Osteoblast (primary cell): ENCODE data around the gene CD38. TPM values are rescaled to one million over a fixed set of nuclear protein-coding genes. Genes with fewer than 3 reads are reported as not detected.

Experiments
- DNase-seq: peaks from one replicate; pipeline ENCODE4 v3.0.0; 2011; ENCODE audit warnings: low spot score, mixed read lengths; ENCODE audit not compliant: insufficient read length; ENCODE audit errors: missing footprints
- H2AFZ ChIP-seq: 2 replicates; pipeline ENCODE4 v1.6.0; 2011; ENCODE audit warnings: mild to moderate bottlenecking, low read length
- H3K27ac ChIP-seq: 2 replicates; pipeline ENCODE4 v1.5.1; 2011; ENCODE audit warnings: mild to moderate bottlenecking, low read depth, low read length, moderate library complexity
- H3K27me3 ChIP-seq: 2 replicates; pipeline ENCODE4 v1.6.0; 2012; ENCODE audit warnings: mild to moderate bottlenecking, control low read depth, inconsistent platforms, low read length, moderate library complexity; ENCODE audit not compliant: insufficient read depth
- H3K36me3 ChIP-seq: 2 replicates; pipeline ENCODE4 v1.5.1; 2011; ENCODE audit warnings: mild to moderate bottlenecking, low read length, control low read depth, moderate library complexity; ENCODE audit not compliant: insufficient read depth
- H3K4me1 ChIP-seq: 2 replicates; pipeline ENCODE4 v1.5.1; 2011; ENCODE audit warnings: mild to moderate bottlenecking, low read length, control low read depth, moderate library complexity; ENCODE audit not compliant: insufficient read depth
- H3K4me2 ChIP-seq: 2 replicates; pipeline ENCODE4 v1.6.0; 2011; ENCODE audit warnings: mild to moderate bottlenecking, low read length; ENCODE audit not compliant: insufficient read depth
- H3K4me3 ChIP-seq: fragments of 200-600 bp; sonication (generic); 3 replicates; pipeline ENCODE4 v1.5.1; 2012; ENCODE audit warnings: mild to moderate bottlenecking, low read length, inconsistent platforms; ENCODE audit not compliant: insufficient read depth
- H3K79me2 ChIP-seq: 2 replicates; pipeline ENCODE4 v1.6.0; 2012; ENCODE audit warnings: mild to moderate bottlenecking, low read length, control low read depth, inconsistent platforms; ENCODE audit not compliant: insufficient read depth
- H3K9me3 ChIP-seq: 2 replicates; pipeline ENCODE4 v1.5.1; 2011; ENCODE audit warnings: low read depth, low read length, control low read depth
- H4K20me1 ChIP-seq: 2 replicates; pipeline ENCODE4 v1.6.0; 2012; ENCODE audit warnings: mild to moderate bottlenecking, low read length, control low read depth; ENCODE audit not compliant: insufficient read depth
- CTCF ChIP-seq: IDR thresholded peaks from 2 replicates; pipeline ENCODE4 v1.5.1; 2011; ENCODE audit warnings: mild to moderate bottlenecking, low read depth, low read length, moderate library complexity; ENCODE audit errors: extremely low read depth
- total RNA-seq: library from RNA; depleted of rRNA; stranded (reverse); fragments of >200 nt; gene quantifications from 2 replicates; pipeline ENCODE4 v1.2.3, GENCODE V29; 2012

Gene CD38
- total RNA-seq, 1 donor: under 0.01 TPM

DNA sequence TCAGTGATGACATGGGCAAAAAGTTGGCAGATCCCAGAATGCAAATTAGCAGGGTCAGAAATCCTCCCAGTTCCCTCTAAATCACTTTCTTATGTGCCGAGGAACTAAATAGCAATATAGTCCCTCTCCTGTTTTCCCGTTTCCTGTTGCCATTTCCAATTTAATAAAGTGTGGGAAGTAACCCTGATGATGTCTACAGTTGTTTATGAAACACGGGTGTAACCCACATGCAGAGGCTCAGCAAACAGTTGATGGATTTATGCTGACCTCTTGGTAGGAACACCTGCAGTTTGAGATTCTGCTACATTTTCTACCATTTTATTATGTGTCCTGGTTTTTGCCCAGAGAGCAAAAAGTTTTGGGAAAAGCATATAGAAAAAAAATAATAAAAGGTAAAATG lies 103.7 kb downstream of the CD38 start:
- no peak overlapping the region for H3K4me3 ChIP-seq
- no peaks in the 10 kb centered on the region for H3K4me1 ChIP-seq
- peaks cover 35% of the 10 kb centered on the region for H3K27me3 ChIP-seq
- H3K27ac ChIP-seq: no peak overlapping the region
- no peaks in the 10 kb centered on the region for H3K79me2 ChIP-seq
- H3K9me3 ChIP-seq: no peaks in the 10 kb centered on the region
- H4K20me1 ChIP-seq: no peaks in the 10 kb centered on the region
- no peak for DNase-seq
- TF ChIP-seq CTCF: no peak
- H3K36me3 ChIP-seq: no peaks in the 10 kb centered on the region
- H3K4me2 ChIP-seq: no peak overlapping the region
- H2AFZ ChIP-seq: no peak overlapping the region

DNA sequence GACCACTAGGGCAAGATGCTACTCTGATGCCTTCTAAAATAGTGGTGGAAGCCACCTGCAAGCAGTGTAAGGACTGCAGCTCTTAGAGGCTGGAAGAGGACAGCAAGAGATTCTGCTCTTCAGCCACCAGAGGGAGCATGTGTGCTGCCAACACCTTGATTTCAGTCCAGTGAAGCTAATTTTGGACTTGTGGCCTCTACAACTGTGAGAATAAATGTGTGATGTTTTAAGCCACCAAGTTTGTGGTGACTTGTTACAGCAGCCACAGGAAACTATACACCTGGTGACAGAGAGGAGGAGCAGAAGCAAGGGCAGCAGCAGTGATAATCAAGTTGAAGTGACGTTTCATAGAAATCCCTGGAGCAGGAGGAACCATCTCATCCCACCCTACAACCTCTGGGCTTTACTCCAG lies 104.6 kb downstream of the CD38 start:
- H2AFZ ChIP-seq: no peak overlapping the region
- peak; percentile 95 for TF ChIP-seq CTCF
- no peaks in the 10 kb centered on the region for H3K79me2 ChIP-seq
- no peak overlapping the region for H3K4me2 ChIP-seq
- H3K27ac ChIP-seq: no peak overlapping the region
- H3K4me1 ChIP-seq: no peaks in the 10 kb centered on the region
- H3K4me3 ChIP-seq: no peak overlapping the region
- no peaks in the 10 kb centered on the region for H3K36me3 ChIP-seq
- DNase-seq: no peak
- no peaks in the 10 kb centered on the region for H3K9me3 ChIP-seq
- peaks cover 37% of the 10 kb centered on the region for H3K27me3 ChIP-seq
- H4K20me1 ChIP-seq: no peaks in the 10 kb centered on the region

DNA sequence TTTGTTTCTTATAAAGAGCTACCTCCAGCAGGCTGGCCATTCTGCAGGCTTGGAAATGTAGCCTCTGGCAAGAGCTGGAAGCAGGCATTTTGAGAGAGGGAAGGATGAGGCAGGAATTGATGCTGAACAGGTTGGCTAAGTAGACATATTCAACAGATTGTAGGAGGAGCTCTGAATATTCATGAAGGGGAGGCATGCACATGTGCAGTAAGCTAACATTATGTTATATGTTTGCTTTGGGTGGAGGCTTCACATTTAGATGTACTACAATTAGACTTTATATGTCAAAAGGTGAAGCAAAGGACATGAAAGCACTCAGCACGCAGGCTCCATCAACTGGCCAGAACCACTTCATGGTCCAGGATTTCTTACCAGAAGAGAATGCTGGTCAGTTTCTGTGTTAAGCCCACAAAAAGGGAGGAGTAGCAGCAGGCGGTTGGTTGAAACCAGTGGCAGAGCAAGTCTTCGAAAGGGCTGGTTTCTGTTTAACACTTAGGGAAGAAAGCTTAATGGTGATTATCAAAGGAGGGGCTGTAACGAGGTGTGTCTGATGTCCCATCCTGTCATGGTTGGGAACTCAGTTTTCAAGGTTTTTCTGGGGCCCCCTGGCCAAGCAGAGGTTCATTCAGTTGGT lies 105.6 kb downstream of the CD38 start:
- no peak for DNase-seq
- no peak for TF ChIP-seq CTCF
- Histone ChIP-seq H3K79me2 (no peaks in the 10 kb centered on the region), H3K4me3 (no peak overlapping the region), H3K4me2 (no peak overlapping the region), H3K4me1 (no peaks in the 10 kb centered on the region), H3K9me3 (no peaks in the 10 kb centered on the region), H2AFZ (no peak overlapping the region), H3K27ac (no peak overlapping the region), H3K36me3 (no peaks in the 10 kb centered on the region), H3K27me3 (peaks cover 35% of the 10 kb centered on the region), H4K20me1 (no peaks in the 10 kb centered on the region)

GRCh38 chr4:15884666-15885065 lies 106.5 kb downstream of the CD38 start:
- Histone ChIP-seq H3K4me2 (no peak overlapping the region), H3K36me3 (no peaks in the 10 kb centered on the region), H3K4me1 (no peaks in the 10 kb centered on the region), H2AFZ (no peak overlapping the region), H3K9me3 (no peaks in the 10 kb centered on the region), H3K79me2 (no peaks in the 10 kb centered on the region), H3K27ac (no peak overlapping the region), H4K20me1 (no peaks in the 10 kb centered on the region), H3K27me3 (peaks cover 35% of the 10 kb centered on the region), H3K4me3 (no peak overlapping the region)
- no peak for DNase-seq
- no peak for TF ChIP-seq CTCF
